ENCODE measurements around the gene TSEN34.
"Not testable (repeated sequence)": the region's sequence is repeated elsewhere in the genome, so short reads cannot be mapped to it uniquely, and the experiment has no call there.

TSEN34 gene

DNA sequence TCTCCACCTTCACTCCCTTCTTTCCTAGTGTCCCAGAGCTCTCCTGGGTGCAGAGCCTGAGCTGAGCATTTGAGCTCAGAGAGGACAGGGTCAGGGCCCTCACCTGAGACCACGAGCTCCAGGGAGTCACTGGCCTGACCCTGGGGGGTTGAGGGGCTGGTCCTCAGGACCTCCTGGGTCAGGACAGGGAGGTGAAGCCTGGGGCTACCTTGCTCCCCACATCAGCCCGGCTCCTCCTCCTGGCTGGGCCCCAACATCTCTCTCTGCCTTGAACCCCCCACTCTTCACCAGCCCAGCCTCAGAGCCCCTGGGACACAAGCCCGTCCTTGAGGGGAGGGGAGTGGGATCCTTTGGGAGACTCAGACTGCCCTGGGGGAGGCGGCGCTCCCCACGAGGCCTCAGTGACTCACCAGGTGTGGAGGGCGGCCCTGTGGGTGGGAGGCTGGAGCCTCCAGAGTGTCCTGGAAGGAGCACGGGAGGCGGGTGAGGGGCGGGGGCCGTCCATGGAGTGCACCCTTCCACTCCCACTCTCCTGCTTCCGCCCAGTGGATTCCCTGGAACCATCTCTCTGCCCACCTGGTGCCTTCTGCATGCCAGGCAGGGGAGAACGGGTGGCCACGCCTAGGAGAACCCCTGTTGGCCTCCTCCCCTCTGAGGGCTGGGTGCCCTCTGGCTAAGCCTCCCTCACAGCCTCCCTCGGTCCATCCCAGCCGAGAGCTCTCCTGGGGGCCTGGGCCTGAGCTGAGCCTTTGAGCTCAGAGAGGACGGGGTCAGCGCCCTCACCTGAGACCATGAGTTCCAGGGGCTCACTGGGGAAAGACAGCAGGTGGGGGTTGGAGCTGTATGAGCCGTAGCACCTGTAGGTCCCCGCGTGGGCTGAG is 48.6 kb downstream of the TSEN34 start:
- DNase-seq (ENCODE audit: low spot score), result not testable (repeated sequence)

DNA sequence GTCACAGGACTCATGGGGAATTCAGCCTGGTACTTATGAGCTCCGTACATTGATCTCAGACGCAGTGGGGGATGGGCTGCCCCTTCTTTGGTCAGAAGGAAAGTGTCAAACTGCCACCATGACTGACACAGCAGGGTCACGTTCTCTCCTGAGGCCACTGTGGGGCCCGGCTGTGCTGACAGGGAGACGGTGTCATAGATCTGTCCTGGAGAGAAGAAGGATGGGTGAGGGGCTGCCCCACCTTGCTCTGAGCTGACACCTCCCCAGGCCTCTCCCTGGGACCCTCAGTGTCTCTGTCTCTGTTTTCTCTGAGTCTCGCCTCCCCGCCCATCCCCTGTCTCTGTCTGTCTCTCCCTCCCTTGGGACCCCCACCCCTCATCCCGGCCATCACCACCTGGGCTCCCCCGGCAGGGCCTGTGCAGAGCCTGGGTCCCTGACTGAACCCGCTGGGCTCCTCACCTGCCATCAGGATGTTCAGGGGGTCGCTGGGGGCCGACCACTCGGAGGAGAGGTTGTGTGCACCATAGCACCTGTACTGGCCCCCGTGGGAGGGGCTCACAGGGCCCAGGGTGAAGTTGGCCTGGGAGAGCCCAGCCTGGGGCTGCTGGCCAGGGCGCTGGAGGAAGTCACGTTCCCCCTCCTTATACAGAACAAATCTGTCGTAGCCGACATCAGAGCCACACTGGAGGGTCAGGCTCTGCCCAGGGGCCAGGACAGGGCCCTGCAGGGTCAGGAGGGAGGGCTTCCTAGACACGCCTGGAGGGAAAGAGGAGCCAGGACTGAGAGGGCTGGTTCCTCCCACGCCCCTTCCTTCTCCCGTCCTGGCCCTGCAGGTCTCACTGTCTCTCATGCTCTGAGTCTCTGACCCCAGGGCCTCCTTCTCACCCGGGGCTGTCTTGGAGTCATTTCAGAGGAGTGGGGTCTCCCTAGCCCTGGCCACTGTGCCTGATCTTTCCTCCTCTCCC is 49.5 kb downstream of the TSEN34 start:
- not testable (repeated sequence) for DNase-seq (ENCODE audit: low spot score)

DNA sequence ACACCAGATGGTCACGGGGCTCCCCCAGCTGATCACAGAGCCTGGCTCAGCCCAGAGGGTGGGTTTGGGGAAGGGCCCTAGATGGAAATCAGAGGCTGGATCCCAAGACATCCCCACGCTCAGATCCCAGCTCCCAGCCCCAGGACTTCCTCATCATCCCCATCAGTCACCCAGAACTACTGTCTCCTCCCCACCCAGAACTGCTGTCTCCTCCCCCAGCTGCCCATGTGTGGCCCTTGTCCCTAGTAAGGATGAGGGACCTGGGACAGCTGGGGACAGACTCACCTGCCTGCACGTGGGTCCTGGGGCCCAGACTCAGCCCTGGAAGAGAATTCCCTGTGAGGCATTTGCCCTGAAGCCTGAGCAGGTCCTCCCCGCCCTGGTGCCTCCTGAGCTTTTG is 51.1 kb downstream of the TSEN34 start:
- not testable (repeated sequence) for DNase-seq (ENCODE audit: low spot score)

DNA sequence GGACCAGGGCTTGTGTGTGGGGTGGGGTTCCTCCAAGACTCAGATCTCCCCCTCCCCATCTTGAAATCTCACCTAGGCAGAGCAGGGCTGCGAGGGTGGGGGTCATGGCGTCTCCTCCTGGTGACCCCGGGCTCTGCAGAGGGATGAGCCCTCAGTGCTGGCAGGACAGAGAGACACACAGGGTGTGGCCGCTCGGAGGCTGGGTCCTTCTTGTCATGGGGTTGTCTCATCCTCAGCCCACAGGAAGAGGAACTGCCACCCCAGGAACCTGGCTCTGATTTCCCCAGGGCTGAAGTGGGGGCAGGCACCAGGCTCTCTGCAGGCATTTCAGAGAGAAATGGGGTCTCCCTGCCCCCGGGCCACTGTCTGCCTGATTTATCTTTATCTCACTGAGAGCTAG is 51.5 kb downstream of the TSEN34 start, which contains the start of gene LILRA6:
TSS of gene LILRA6 (minus strand) at position 145 of the 400 bp plus-strand sequence.
- DNase-seq (ENCODE audit: low spot score), result not testable (repeated sequence)

DNA sequence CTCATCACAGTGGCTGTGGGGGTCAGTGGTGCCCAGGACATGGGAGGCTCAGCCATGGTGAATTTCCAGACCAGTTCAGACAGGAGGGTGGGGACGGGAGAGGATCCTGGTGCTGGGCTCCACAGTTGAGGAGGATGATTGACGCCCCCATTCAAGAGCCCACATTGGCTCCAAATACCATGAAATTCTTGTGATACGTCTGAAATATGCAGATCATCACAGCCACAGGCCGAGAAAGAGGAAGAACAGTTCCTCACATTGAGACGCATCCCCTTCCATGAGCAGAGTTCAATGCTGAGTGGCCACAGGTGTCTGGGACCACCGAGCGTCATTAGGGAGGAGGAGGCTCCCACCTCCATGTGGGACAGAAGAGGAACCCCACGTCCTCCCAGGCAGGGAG is 52.7 kb downstream of the TSEN34 start:
- DNase-seq (ENCODE audit: low spot score), result not testable (repeated sequence)

All from Ammon's horn (tissue), 1 donor.